Neuron (in vitro differentiated cells): ENCODE data around the gene FAM120B.

ENCODE experiments used
- H2AFZ ChIP-seq: one replicate; pipeline ENCODE4 v1.6.1; 2013; ENCODE audit warnings: low read depth, mild to moderate bottlenecking, inconsistent platforms, low read length, moderate library complexity
- H3K27me3 ChIP-seq: one replicate; pipeline ENCODE4 v1.6.1; 2013; ENCODE audit warnings: low read length; ENCODE audit not compliant: insufficient read depth
- H3K36me3 ChIP-seq: one replicate; pipeline ENCODE4 v1.6.1; 2013; ENCODE audit warnings: low read length; ENCODE audit not compliant: insufficient read depth
- H3K4me1 ChIP-seq: one replicate; pipeline ENCODE4 v1.6.1; 2013; ENCODE audit warnings: low read length; ENCODE audit not compliant: insufficient read depth
- H3K4me3 ChIP-seq: 2 replicates; pipeline ENCODE4 v1.5.1; 2013; ENCODE audit warnings: mild to moderate bottlenecking, low read length, moderate library complexity
- H3K9me3 ChIP-seq: one replicate; pipeline ENCODE4 v1.6.1; 2013; ENCODE audit warnings: low read length

FAM120B gene

GRCh38 chr6:170277893-170278742 is 28.4 kb upstream of the FAM120B start:
- Histone ChIP-seq H2AFZ (no peak overlapping the region), H3K4me3 (no peak overlapping the region), H3K9me3 (peaks cover 2% of the 10 kb centered on the region), H3K27me3 (no peaks in the 10 kb centered on the region), H3K36me3 (peaks cover 18% of the 10 kb centered on the region), H3K4me1 (no peaks in the 10 kb centered on the region)

- Histone ChIP-seq H2AFZ (no peak overlapping the region), H3K9me3 (peaks cover 2% of the 10 kb centered on the region), H3K4me3 (no peak overlapping the region), H3K4me1 (no peaks in the 10 kb centered on the region), H3K27me3 (no peaks in the 10 kb centered on the region), H3K36me3 (peaks cover 24% of the 10 kb centered on the region)
These were observed 27.8 kb upstream of the FAM120B start for GRCh38 chr6:170278743-170279094.

- Histone ChIP-seq H3K4me3 (no peak overlapping the region), H3K4me1 (no peaks in the 10 kb centered on the region), H3K36me3 (peaks cover 31% of the 10 kb centered on the region), H3K27me3 (no peaks in the 10 kb centered on the region), H3K9me3 (peaks cover 2% of the 10 kb centered on the region), H2AFZ (no peak overlapping the region)
These were observed 27.1 kb upstream of the FAM120B start for GRCh38 chr6:170279426-170279825.

GRCh38 chr6:170279977-170280688 is 26.4 kb upstream of the FAM120B start:
- peaks cover 2% of the 10 kb centered on the region for H3K4me1 ChIP-seq
- H3K9me3 ChIP-seq, result peaks cover 2% of the 10 kb centered on the region
- peaks cover 38% of the 10 kb centered on the region for H3K36me3 ChIP-seq
- H3K27me3 ChIP-seq, result no peaks in the 10 kb centered on the region
- no peak overlapping the region for H2AFZ ChIP-seq
- no peak overlapping the region for H3K4me3 ChIP-seq

GRCh38 chr6:170280689-170281045 is 25.9 kb upstream of the FAM120B start:
- Histone ChIP-seq H3K4me1 (peaks cover 8% of the 10 kb centered on the region), H2AFZ (no peak overlapping the region), H3K36me3 (peaks cover 43% of the 10 kb centered on the region), H3K9me3 (no peaks in the 10 kb centered on the region), H3K27me3 (no peaks in the 10 kb centered on the region), H3K4me3 (no peak overlapping the region)

GRCh38 chr6:170281331-170282292 is 24.9 kb upstream of the FAM120B start:
- no peak overlapping the region for H2AFZ ChIP-seq
- peaks cover 44% of the 10 kb centered on the region for H3K36me3 ChIP-seq
- H3K4me3 ChIP-seq, result no peak overlapping the region
- no peaks in the 10 kb centered on the region for H3K9me3 ChIP-seq
- H3K4me1 ChIP-seq, result peaks cover 16% of the 10 kb centered on the region
- no peaks in the 10 kb centered on the region for H3K27me3 ChIP-seq

- no peaks in the 10 kb centered on the region for H3K27me3 ChIP-seq
- H3K4me1 ChIP-seq, result peaks cover 27% of the 10 kb centered on the region
- H2AFZ ChIP-seq, result no peak overlapping the region
- H3K4me3 ChIP-seq, result no peak overlapping the region
- H3K9me3 ChIP-seq, result no peaks in the 10 kb centered on the region
- H3K36me3 ChIP-seq, result peaks cover 47% of the 10 kb centered on the region
These were observed 23.9 kb upstream of the FAM120B start for GRCh38 chr6:170282512-170283158.

- peaks cover 55% of the 10 kb centered on the region for H3K36me3 ChIP-seq
These were observed 23.1 kb upstream of the FAM120B start for GRCh38 chr6:170283212-170284081.

GRCh38 chr6:170284126-170284773 is 22.3 kb upstream of the FAM120B start:
- Histone ChIP-seq H3K4me3 (no peak overlapping the region), H3K36me3 (peaks cover 57% of the 10 kb centered on the region), H2AFZ (no peak overlapping the region), H3K4me1 (peaks cover 41% of the 10 kb centered on the region), H3K27me3 (no peaks in the 10 kb centered on the region), H3K9me3 (no peaks in the 10 kb centered on the region)

More at GRCh38 chr6:170283212-170284081, 23.1 kb upstream of the FAM120B start:
- H3K4me3 ChIP-seq, result no peak overlapping the region
- H3K27me3 ChIP-seq, result no peaks in the 10 kb centered on the region
- H3K4me1 ChIP-seq, result peaks cover 35% of the 10 kb centered on the region
- no peak overlapping the region for H2AFZ ChIP-seq
- no peaks in the 10 kb centered on the region for H3K9me3 ChIP-seq

GRCh38 chr6:170284866-170285469 is 21.6 kb upstream of the FAM120B start:
- no peak overlapping the region for H2AFZ ChIP-seq
- H3K4me1 ChIP-seq, result peaks cover 41% of the 10 kb centered on the region
- no peaks in the 10 kb centered on the region for H3K27me3 ChIP-seq
- no peak overlapping the region for H3K4me3 ChIP-seq
- H3K9me3 ChIP-seq, result no peaks in the 10 kb centered on the region
- peaks cover 57% of the 10 kb centered on the region for H3K36me3 ChIP-seq

GRCh38 chr6:170285482-170285881 is 21.1 kb upstream of the FAM120B start:
- Histone ChIP-seq H3K9me3 (no peaks in the 10 kb centered on the region), H3K36me3 (peaks cover 57% of the 10 kb centered on the region), H2AFZ (no peak overlapping the region), H3K4me1 (peaks cover 41% of the 10 kb centered on the region), H3K27me3 (no peaks in the 10 kb centered on the region), H3K4me3 (no peak overlapping the region)
